ENCODE measurements around the gene MAK.

- TF ChIP-seq CTCF (IDR thresholded peaks at IDR 0.05 in 4 of 5, conservative IDR thresholded peaks at IDR 0.05 in 1 of 5): no peak
- TF ChIP-seq POLR2A (IDR thresholded peaks at IDR 0.05): no peak
These were observed 5.2 kb upstream of the MAK start for GRCh38 chr6:10843554-10843953.

All from gastrocnemius medialis (tissue), 4 donors.